Esophagus squamous epithelium (tissue), 4 donors: Measurements from ENCODE around the gene MYBPC1. TPM values are rescaled to one million over a fixed set of nuclear protein-coding genes. Genes with fewer than 3 reads are reported as not detected.

Experiments
- small RNA-seq, 4 donors: library from RNA; depleted of rRNA; stranded (forward); fragments of <200 nt; gene quantifications; one replicate each; pipeline ENCODE3, GENCODE V24; 2016
- total RNA-seq, 4 donors: library from RNA; depleted of rRNA; stranded (reverse); fragments of >200 nt; gene quantifications; one replicate each; pipeline ENCODE4 v1.1.0, GENCODE V29; 2016

MYBPC1 gene
- total RNA-seq, 4 donors from 2014 or later = not detected

Small RNA genes lying within 50 kb of the gene (small RNA-seq; reads per million reads assigned to genes)
- gene RNY1P16 = 0 reads per million in 4 donors

Other genes starting within 250 kb of the MYBPC1 start
- 10 to 100 TPM; 43.9 to 62.8 (median 56.2) TPM for gene ARL1, start 187.2 kb upstream of the MYBPC1 start, total RNA-seq
- under 1 TPM in 1 of 4 donors, not detected in 3; 0.22 TPM for gene SPIC, start 119.6 kb upstream of the MYBPC1 start, total RNA-seq
- gene CHPT1, start 102.7 kb downstream of the MYBPC1 start, total RNA-seq = 10 to 100 TPM; 12.7 to 53.6 (median 27.0) TPM
- under 1 TPM in 2 of 4 donors, not detected in 2; 0.38 to 0.53 TPM for gene SYCP3, start 144.5 kb downstream of the MYBPC1 start, total RNA-seq
- 10 to 100 TPM; 20.8 to 26.3 (median 21.9) TPM for gene GNPTAB, start 236.0 kb downstream of the MYBPC1 start, total RNA-seq